ENCODE results near the gene ZG16. TPM values are rescaled to one million over a fixed set of nuclear protein-coding genes. Genes with fewer than 3 reads are reported as not detected.

ZG16 gene
- total and polyA plus RNA-seq, 2 experiments from 2014 or later = not detected

DNA sequence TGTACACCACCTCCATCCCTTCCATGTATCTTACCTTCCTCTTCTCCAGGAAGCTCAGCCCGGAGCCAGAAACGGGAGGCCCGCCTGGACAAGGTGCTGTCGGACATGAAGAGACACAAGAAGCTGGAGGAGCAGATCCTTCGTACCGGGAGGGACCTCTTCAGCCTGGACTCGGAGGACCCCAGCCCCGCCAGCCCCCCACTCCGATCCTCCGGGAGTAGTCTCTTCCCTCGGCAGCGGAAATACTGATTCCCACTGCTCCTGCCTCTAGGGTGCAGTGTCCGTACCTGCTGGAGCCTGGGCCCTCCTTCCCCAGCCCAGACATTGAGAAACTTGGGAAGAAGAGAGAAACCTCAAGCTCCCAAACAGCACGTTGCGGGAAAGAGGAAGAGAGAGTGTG is 41.5 kb downstream of the ZG16 start:
- Mint-ChIP-seq H3K4me3 (peak overlapping the region; percentile 21; the same call in 2 of the 3 replicates), H3K4me1 (peaks cover 35% of the 10 kb centered on the region), H3K9me3 (peaks cover 4% of the 10 kb centered on the region; the same call in 1 of the 3 replicates), H3K36me3 (ENCODE audit: low read depth) (peaks cover 35% of the 10 kb centered on the region), H3K27ac (no peak overlapping the region), H3K27me3 (ENCODE audit: insufficient read depth, low read depth, poor library complexity) (peaks cover 14% of the 10 kb centered on the region)
- no peak overlapping the region for H3K4me2 ChIP-seq
- H3K4me1 ChIP-seq (ENCODE audit: insufficient read depth) = peaks cover 24% of the 10 kb centered on the region
- TF ChIP-seq, protein P1, sequence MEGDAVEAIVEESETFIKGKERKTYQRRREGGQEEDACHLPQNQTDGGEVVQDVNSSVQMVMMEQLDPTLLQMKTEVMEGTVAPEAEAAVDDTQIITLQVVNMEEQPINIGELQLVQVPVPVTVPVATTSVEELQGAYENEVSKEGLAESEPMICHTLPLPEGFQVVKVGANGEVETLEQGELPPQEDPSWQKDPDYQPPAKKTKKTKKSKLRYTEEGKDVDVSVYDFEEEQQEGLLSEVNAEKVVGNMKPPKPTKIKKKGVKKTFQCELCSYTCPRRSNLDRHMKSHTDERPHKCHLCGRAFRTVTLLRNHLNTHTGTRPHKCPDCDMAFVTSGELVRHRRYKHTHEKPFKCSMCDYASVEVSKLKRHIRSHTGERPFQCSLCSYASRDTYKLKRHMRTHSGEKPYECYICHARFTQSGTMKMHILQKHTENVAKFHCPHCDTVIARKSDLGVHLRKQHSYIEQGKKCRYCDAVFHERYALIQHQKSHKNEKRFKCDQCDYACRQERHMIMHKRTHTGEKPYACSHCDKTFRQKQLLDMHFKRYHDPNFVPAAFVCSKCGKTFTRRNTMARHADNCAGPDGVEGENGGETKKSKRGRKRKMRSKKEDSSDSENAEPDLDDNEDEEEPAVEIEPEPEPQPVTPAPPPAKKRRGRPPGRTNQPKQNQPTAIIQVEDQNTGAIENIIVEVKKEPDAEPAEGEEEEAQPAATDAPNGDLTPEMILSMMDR (conservative IDR thresholded peaks at IDR 0.05; ENCODE audit: low read depth in 2 of 2) = peak; percentile 26 to 53
- no peak for TF ChIP-seq ZNF331 (CRISPR knock-in tag; IDR thresholded peaks at IDR 0.05; ENCODE audit: low read depth)
- no peak for TF ChIP-seq JUNB (IDR thresholded peaks at IDR 0.05; ENCODE audit: unreplicated experiment)
- no peak for TF ChIP-seq EZH2 (IDR thresholded peaks at IDR 0.05; ENCODE audit: low read depth, unreplicated experiment)
- no peak for TF ChIP-seq POLR2AphosphoS5 (IDR thresholded peaks at IDR 0.05; ENCODE audit: low read depth)
- H3K36me3 ChIP-seq (ENCODE audit: insufficient read depth) = peaks cover 13% of the 10 kb centered on the region
- H3F3A ChIP-seq (replicated peaks; ENCODE audit: low read depth) = peaks cover 24% of the 10 kb centered on the region; the same call in 1 of the 2 replicates
- ATAC-seq (no peak), DNase-seq (ENCODE audit: low spot score) (no peak)
- no peaks in the 10 kb centered on the region for H3K27me3 ChIP-seq (ENCODE audit: insufficient read depth)
- H3K4me3 ChIP-seq = no peak overlapping the region
- no peak overlapping the region for H2AFZ ChIP-seq
- no peak overlapping the region for H3K27ac ChIP-seq (ENCODE audit: low read depth)
- H4K20me1 ChIP-seq (replicated peaks; ENCODE audit: insufficient read depth) = 0 out of 2 replicates have a peak, but pooled peaks cover 5% of the 10 kb centered on the region
- no peaks in the 10 kb centered on the region for H3K9me2 ChIP-seq (ENCODE audit: insufficient read depth)
- peaks cover 17% of the 10 kb centered on the region for H3K79me2 ChIP-seq (replicated peaks; ENCODE audit: insufficient read depth)

DNA sequence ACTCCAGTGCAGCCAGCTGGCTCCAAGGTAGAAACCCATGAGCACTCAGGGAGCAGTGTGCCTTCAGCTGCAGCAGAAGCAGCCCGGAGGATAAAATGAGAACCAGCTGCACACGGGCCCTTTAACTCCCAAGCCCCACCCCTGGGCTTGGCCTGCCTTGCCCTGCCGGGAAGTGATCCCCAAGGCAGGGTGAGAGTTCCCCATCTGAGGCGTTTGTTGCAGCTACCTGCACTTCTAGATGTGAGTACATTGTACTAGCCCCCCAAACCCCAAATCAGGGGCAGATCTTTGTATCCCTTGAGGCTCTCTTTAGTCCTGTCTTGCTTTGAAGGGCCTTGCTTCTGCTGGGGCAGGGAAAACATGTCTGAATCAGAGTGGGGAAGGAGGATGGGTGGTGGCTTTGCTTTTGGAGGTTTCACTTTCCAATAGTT is 42.2 kb downstream of the ZG16 start, which contains the start of gene MVP:
Gene MVP, plus strand, starts transcription at position 192 of the 431 bp plus-strand sequence. CDS start 10,088 bp downstream, outside the sequence.
- H3K27me3 Mint-ChIP-seq (ENCODE audit: insufficient read depth, low read depth, poor library complexity) = peaks cover 16% of the 10 kb centered on the region
- Histone ChIP-seq H3K27ac (ENCODE audit: low read depth) (peak within 1 kb of the TSS; percentile 55; the same call in 1 of the 2 replicates), H3K4me3 (no peak within 1 kb of the TSS), H3K4me1 (ENCODE audit: insufficient read depth) (peaks cover 16% of the 10 kb centered on the region; the same call in 1 of the 2 replicates), H3K4me2 (no peak within 1 kb of the TSS), H3F3A (replicated peaks; ENCODE audit: low read depth) (peaks cover 21% of the 10 kb centered on the region; the same call in 1 of the 2 replicates), H3K9me2 (ENCODE audit: insufficient read depth) (no peaks in the 10 kb centered on the region), H3K79me2 (replicated peaks; ENCODE audit: insufficient read depth) (peaks cover 17% of the 10 kb centered on the region), H3K36me3 (ENCODE audit: insufficient read depth) (peaks cover 13% of the 10 kb centered on the region), H3K27me3 (ENCODE audit: insufficient read depth) (no peaks in the 10 kb centered on the region), H4K20me1 (replicated peaks; ENCODE audit: insufficient read depth) (peaks cover 5% of the 10 kb centered on the region; the same call in 1 of the 2 replicates), H2AFZ (no peak within 1 kb of the TSS)
- peaks cover 34% of the 10 kb centered on the region for H3K4me1 Mint-ChIP-seq
- no peak within 1 kb of the TSS for H3K27ac Mint-ChIP-seq
- H3K4me3 Mint-ChIP-seq = peak within 1 kb of the TSS; percentile 21; the same call in 2 of the 3 replicates
- ATAC-seq = no peak
- peaks cover 35% of the 10 kb centered on the region for H3K36me3 Mint-ChIP-seq (ENCODE audit: low read depth)
- no peak for DNase-seq (ENCODE audit: low spot score)
- peaks cover 4% of the 10 kb centered on the region; the same call in 1 of the 3 replicates for H3K9me3 Mint-ChIP-seq
- no peak for TF ChIP-seq STAT1 (IDR thresholded peaks at IDR 0.05; ENCODE audit: unreplicated experiment)
- TF ChIP-seq, protein P2, sequence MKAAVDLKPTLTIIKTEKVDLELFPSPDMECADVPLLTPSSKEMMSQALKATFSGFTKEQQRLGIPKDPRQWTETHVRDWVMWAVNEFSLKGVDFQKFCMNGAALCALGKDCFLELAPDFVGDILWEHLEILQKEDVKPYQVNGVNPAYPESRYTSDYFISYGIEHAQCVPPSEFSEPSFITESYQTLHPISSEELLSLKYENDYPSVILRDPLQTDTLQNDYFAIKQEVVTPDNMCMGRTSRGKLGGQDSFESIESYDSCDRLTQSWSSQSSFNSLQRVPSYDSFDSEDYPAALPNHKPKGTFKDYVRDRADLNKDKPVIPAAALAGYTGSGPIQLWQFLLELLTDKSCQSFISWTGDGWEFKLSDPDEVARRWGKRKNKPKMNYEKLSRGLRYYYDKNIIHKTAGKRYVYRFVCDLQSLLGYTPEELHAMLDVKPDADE (IDR thresholded peaks at IDR 0.05) = no peak
- no peak for TF ChIP-seq CREB1 (CRISPR knock-in tag; IDR thresholded peaks at IDR 0.05; ENCODE audit: low read depth)
- TF ChIP-seq JUNB (IDR thresholded peaks at IDR 0.05; ENCODE audit: unreplicated experiment) = no peak
- no peak for TF ChIP-seq ZNF114 (CRISPR knock-in tag; IDR thresholded peaks at IDR 0.05)
- TF ChIP-seq, protein P3, sequence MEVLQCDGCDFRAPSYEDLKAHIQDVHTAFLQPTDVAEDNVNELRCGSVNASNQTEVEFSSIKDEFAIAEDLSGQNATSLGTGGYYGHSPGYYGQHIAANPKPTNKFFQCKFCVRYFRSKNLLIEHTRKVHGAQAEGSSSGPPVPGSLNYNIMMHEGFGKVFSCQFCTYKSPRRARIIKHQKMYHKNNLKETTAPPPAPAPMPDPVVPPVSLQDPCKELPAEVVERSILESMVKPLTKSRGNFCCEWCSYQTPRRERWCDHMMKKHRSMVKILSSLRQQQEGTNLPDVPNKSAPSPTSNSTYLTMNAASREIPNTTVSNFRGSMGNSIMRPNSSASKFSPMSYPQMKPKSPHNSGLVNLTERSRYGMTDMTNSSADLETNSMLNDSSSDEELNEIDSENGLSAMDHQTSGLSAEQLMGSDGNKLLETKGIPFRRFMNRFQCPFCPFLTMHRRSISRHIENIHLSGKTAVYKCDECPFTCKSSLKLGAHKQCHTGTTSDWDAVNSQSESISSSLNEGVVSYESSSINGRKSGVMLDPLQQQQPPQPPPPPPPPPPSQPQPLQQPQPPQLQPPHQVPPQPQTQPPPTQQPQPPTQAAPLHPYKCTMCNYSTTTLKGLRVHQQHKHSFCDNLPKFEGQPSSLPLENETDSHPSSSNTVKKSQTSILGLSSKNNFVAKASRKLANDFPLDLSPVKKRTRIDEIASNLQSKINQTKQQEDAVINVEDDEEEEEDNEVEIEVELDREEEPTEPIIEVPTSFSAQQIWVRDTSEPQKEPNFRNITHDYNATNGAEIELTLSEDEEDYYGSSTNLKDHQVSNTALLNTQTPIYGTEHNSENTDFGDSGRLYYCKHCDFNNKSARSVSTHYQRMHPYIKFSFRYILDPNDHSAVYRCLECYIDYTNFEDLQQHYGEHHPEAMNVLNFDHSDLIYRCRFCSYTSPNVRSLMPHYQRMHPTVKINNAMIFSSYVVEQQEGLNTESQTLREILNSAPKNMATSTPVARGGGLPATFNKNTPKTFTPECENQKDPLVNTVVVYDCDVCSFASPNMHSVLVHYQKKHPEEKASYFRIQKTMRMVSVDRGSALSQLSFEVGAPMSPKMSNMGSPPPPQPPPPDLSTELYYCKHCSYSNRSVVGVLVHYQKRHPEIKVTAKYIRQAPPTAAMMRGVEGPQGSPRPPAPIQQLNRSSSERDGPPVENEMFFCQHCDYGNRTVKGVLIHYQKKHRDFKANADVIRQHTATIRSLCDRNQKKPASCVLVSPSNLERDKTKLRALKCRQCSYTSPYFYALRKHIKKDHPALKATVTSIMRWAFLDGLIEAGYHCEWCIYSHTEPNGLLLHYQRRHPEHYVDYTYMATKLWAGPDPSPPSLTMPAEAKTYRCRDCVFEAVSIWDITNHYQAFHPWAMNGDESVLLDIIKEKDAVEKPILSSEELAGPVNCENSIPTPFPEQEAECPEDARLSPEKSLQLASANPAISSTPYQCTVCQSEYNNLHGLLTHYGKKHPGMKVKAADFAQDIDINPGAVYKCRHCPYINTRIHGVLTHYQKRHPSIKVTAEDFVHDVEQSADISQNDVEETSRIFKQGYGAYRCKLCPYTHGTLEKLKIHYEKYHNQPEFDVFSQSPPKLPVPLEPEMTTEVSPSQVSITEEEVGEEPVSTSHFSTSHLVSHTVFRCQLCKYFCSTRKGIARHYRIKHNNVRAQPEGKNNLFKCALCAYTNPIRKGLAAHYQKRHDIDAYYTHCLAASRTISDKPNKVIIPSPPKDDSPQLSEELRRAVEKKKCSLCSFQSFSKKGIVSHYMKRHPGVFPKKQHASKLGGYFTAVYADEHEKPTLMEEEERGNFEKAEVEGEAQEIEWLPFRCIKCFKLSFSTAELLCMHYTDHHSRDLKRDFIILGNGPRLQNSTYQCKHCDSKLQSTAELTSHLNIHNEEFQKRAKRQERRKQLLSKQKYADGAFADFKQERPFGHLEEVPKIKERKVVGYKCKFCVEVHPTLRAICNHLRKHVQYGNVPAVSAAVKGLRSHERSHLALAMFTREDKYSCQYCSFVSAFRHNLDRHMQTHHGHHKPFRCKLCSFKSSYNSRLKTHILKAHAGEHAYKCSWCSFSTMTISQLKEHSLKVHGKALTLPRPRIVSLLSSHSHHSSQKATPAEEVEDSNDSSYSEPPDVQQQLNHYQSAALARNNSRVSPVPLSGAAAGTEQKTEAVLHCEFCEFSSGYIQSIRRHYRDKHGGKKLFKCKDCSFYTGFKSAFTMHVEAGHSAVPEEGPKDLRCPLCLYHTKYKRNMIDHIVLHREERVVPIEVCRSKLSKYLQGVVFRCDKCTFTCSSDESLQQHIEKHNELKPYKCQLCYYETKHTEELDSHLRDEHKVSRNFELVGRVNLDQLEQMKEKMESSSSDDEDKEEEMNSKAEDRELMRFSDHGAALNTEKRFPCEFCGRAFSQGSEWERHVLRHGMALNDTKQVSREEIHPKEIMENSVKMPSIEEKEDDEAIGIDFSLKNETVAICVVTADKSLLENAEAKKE (CRISPR knock-in tag; IDR thresholded peaks at IDR 0.05) = no peak
- TF ChIP-seq NANOG (IDR thresholded peaks at IDR 0.05; ENCODE audit: borderline replicate concordance) = no peak

All from GM23338 (cell line).